Measurements from ENCODE around the gene LPP. TPM values are rescaled to one million over a fixed set of nuclear protein-coding genes. Genes with fewer than 3 reads are reported as not detected.

Gene LPP
- total RNA-seq, 1 experiment from 2014 or later: 20.2 TPM

- in situ Hi-C loops (cut with HindIII; ENCODE audit: low pct_unique_long_range_greater_than_20kb, low sequenced_read_pairs): no loop called here
- no peak for DNase-seq (ENCODE audit: low read depth, low spot score)
Measured at GRCh38 chr3:188884299-188885043, 730.5 kb downstream of the LPP start.

GRCh38 chr3:188888321-188889053 lies 734.5 kb downstream of the LPP start:
- no peak for DNase-seq (ENCODE audit: low read depth, low spot score)
- in situ Hi-C loops (cut with HindIII; ENCODE audit: low pct_unique_long_range_greater_than_20kb, low sequenced_read_pairs): no loop called here

- in situ Hi-C loops (cut with HindIII; ENCODE audit: low pct_unique_long_range_greater_than_20kb, low sequenced_read_pairs): no loop called here
- no peak for DNase-seq (ENCODE audit: low read depth, low spot score)
Measured at GRCh38 chr3:188889054-188889491, 735.1 kb downstream of the LPP start.

- DNase-seq (ENCODE audit: low read depth, low spot score): no peak
- in situ Hi-C loops (cut with HindIII; ENCODE audit: low pct_unique_long_range_greater_than_20kb, low sequenced_read_pairs): no loop called here
Measured at GRCh38 chr3:188890572-188891270, 736.8 kb downstream of the LPP start.

- DNase-seq (ENCODE audit: low read depth, low spot score): no peak
Measured at GRCh38 chr3:188899881-188900280, 745.9 kb downstream of the LPP start.

GRCh38 chr3:188900421-188900951 lies 746.5 kb downstream of the LPP start:
- DNase-seq (ENCODE audit: low read depth, low spot score): no peak
- in situ Hi-C loops (cut with HindIII; ENCODE audit: low pct_unique_long_range_greater_than_20kb, low sequenced_read_pairs): no loop called here

More at GRCh38 chr3:188899881-188900280, 745.9 kb downstream of the LPP start:
- in situ Hi-C loops (cut with HindIII; ENCODE audit: low pct_unique_long_range_greater_than_20kb, low sequenced_read_pairs): no loop called here

GRCh38 chr3:188901126-188901525 lies 747.2 kb downstream of the LPP start:
- no peak for DNase-seq (ENCODE audit: low read depth, low spot score)
- in situ Hi-C loops (cut with HindIII; ENCODE audit: low pct_unique_long_range_greater_than_20kb, low sequenced_read_pairs): no loop called here

GRCh38 chr3:188901671-188902287 lies 747.8 kb downstream of the LPP start:
- in situ Hi-C loops (cut with HindIII; ENCODE audit: low pct_unique_long_range_greater_than_20kb, low sequenced_read_pairs): no loop called here
- no peak for DNase-seq (ENCODE audit: low read depth, low spot score)

GRCh38 chr3:188904670-188905069 lies 750.7 kb downstream of the LPP start:
- in situ Hi-C loops (cut with HindIII; ENCODE audit: low pct_unique_long_range_greater_than_20kb, low sequenced_read_pairs): no loop called here
- DNase-seq (ENCODE audit: low read depth, low spot score): no peak

GRCh38 chr3:188905547-188905946 lies 751.6 kb downstream of the LPP start:
- in situ Hi-C loops (cut with HindIII; ENCODE audit: low pct_unique_long_range_greater_than_20kb, low sequenced_read_pairs): no loop called here
- DNase-seq (ENCODE audit: low read depth, low spot score): no peak

GRCh38 chr3:188906236-188906635 lies 752.3 kb downstream of the LPP start:
- no peak for DNase-seq (ENCODE audit: low read depth, low spot score)
- in situ Hi-C loops (cut with HindIII; ENCODE audit: low pct_unique_long_range_greater_than_20kb, low sequenced_read_pairs): no loop called here

- in situ Hi-C loops (cut with HindIII; ENCODE audit: low pct_unique_long_range_greater_than_20kb, low sequenced_read_pairs): no loop called here
- no peak for DNase-seq (ENCODE audit: low read depth, low spot score)
Measured at GRCh38 chr3:188908002-188908850, 754.3 kb downstream of the LPP start.

GRCh38 chr3:188911026-188911850 lies 757.3 kb downstream of the LPP start:
- DNase-seq (ENCODE audit: low read depth, low spot score): no peak
- in situ Hi-C loops (cut with HindIII; ENCODE audit: low pct_unique_long_range_greater_than_20kb, low sequenced_read_pairs): no loop called here

- DNase-seq (ENCODE audit: low read depth, low spot score): no peak
- in situ Hi-C loops (cut with HindIII; ENCODE audit: low pct_unique_long_range_greater_than_20kb, low sequenced_read_pairs): no loop called here
Measured at GRCh38 chr3:188913084-188913483, 759.1 kb downstream of the LPP start.

- DNase-seq (ENCODE audit: low read depth, low spot score): no peak
- in situ Hi-C loops (cut with HindIII; ENCODE audit: low pct_unique_long_range_greater_than_20kb, low sequenced_read_pairs): no loop called here
Measured at GRCh38 chr3:188914552-188914951, 760.6 kb downstream of the LPP start.

GRCh38 chr3:188915127-188915526 lies 761.2 kb downstream of the LPP start:
- DNase-seq (ENCODE audit: low read depth, low spot score): no peak
- in situ Hi-C loops (cut with HindIII; ENCODE audit: low pct_unique_long_range_greater_than_20kb, low sequenced_read_pairs): no loop called here

Measured in SK-MEL-5 (cell line).